ENCODE measurements around the gene TMF1. TPM values are rescaled to one million over a fixed set of nuclear protein-coding genes. Genes with fewer than 3 reads are reported as not detected.

TMF1 gene, protein sequence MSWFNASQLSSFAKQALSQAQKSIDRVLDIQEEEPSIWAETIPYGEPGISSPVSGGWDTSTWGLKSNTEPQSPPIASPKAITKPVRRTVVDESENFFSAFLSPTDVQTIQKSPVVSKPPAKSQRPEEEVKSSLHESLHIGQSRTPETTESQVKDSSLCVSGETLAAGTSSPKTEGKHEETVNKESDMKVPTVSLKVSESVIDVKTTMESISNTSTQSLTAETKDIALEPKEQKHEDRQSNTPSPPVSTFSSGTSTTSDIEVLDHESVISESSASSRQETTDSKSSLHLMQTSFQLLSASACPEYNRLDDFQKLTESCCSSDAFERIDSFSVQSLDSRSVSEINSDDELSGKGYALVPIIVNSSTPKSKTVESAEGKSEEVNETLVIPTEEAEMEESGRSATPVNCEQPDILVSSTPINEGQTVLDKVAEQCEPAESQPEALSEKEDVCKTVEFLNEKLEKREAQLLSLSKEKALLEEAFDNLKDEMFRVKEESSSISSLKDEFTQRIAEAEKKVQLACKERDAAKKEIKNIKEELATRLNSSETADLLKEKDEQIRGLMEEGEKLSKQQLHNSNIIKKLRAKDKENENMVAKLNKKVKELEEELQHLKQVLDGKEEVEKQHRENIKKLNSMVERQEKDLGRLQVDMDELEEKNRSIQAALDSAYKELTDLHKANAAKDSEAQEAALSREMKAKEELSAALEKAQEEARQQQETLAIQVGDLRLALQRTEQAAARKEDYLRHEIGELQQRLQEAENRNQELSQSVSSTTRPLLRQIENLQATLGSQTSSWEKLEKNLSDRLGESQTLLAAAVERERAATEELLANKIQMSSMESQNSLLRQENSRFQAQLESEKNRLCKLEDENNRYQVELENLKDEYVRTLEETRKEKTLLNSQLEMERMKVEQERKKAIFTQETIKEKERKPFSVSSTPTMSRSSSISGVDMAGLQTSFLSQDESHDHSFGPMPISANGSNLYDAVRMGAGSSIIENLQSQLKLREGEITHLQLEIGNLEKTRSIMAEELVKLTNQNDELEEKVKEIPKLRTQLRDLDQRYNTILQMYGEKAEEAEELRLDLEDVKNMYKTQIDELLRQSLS
- total RNA-seq (10 to 100 TPM; 41.3 to 71.8 (median 52.8) TPM), polyA plus RNA-seq (10 to 100 TPM; 36.1 to 37.8 TPM), total RNA-seq (181 reads per million, percentile 92 among the genes with 10 or more reads in this experiment)

GRCh38 chr3:69051756-69052471 is at the start of gene TMF1:
TMF1 (minus strand) TSS chr3:69052333; CDS start chr3:69052086, 247 bp downstream.
- Mint-ChIP-seq H3K36me3 (peaks cover 9 to 21% (median 17%) of the 10 kb centered on the region in 5 donors), H3K9me3 (peaks cover 0 to 4% (median 0%) of the 10 kb centered on the region in 11 donors), H3K27me3 (peaks cover 0 to 2% (median 0%) of the 10 kb centered on the region in 5 donors), H3K4me1 (peaks cover 20 to 59% (median 48%) of the 10 kb centered on the region in 7 donors), H3K4me3 (peak within 1 kb of the TSS; percentile 94 to 99 (median 96)), H3K27ac (peak within 1 kb of the TSS; percentile 92 to 99 (median 98))
- Histone ChIP-seq H3K27me3 (ENCODE audit: control insufficient read depth in 2 of 2, insufficient read depth in 2 of 2, low read length in 2 of 2) (no peaks in the 10 kb centered on the region), H3K9me3 (ENCODE audit: control insufficient read depth in 2 of 3, low read length in 3 of 3) (no peaks in the 10 kb centered on the region), H3K36me3 (ENCODE audit: control insufficient read depth in 2 of 3, insufficient read depth in 3 of 3, low read length in 3 of 3) (peaks cover 3 to 24% (median 22%) of the 10 kb centered on the region in 3 experiments), H3K4me3 (ENCODE audit: low read length) (peak within 1 kb of the TSS; percentile 96), H3K27ac (ENCODE audit: low read depth, low read length) (peak within 1 kb of the TSS; percentile 87), H3K4me1 (ENCODE audit: control insufficient read depth in 2 of 2, insufficient read depth in 2 of 2, low read length in 2 of 2) (peaks cover 20 to 30% of the 10 kb centered on the region in 2 donors)
- ChIA-PET POLR2A (interaction anchor here (0.8 to 4.6 kb wide), 12 partner anchors 8 to 50 kb away, joined by 3 to 103 read pairs (median 5); partner anchors contain the start of genes ARL6IP5, EOGT and UBA3), CTCF (interaction anchor here (0.7 to 1.7 kb wide), 3 partner anchors 27 to 38 kb away, joined by 3 to 4 read pairs (median 4); partner anchors contain the start of gene EOGT)
- DNase-seq (peak; percentile 93 to 98 (median 98)), ATAC-seq (peak; percentile 95)
- intact Hi-C loops (cut with micrococcal nuclease) = loop anchor here (1.0 to 2.0 kb wide), 8 partner anchors 17 to 254 kb away; partner anchors contain the start of genes ARL6IP5 (in 2 of the 2), EOGT (in 2 of the 2) and UBA3 (in 2 of the 2)

GRCh38 chr3:69099576-69099975 is 47.4 kb upstream of the TMF1 start:
- POLR2A ChIA-PET = no interaction called here
- DNase-seq (no peak), ATAC-seq (no peak)
- Mint-ChIP-seq H3K36me3 (peaks cover 15 to 45% (median 35%) of the 10 kb centered on the region in 5 donors), H3K4me3 (peak overlapping the region in 4 of 10 donors; percentile 27 to 52 (median 40)), H3K9me3 (peaks cover 0 to 2% (median 0%) of the 10 kb centered on the region in 11 donors), H3K27me3 (no peaks in the 10 kb centered on the region), H3K27ac (peak overlapping the region in 7 of 9 donors; percentile 16 to 87 (median 75)), H3K4me1 (peaks cover 50 to 88% (median 74%) of the 10 kb centered on the region in 7 donors)
- no peak overlapping the region for H3K27ac ChIP-seq (ENCODE audit: low read depth, low read length)
- no peak overlapping the region for H3K4me3 ChIP-seq (ENCODE audit: low read length)
- H3K36me3 ChIP-seq (ENCODE audit: control insufficient read depth in 2 of 3, insufficient read depth in 3 of 3, low read length in 3 of 3) = peaks cover 8 to 32% (median 12%) of the 10 kb centered on the region in 3 experiments
- H3K27me3 ChIP-seq (ENCODE audit: control insufficient read depth in 2 of 2, insufficient read depth in 2 of 2, low read length in 2 of 2) = no peaks in the 10 kb centered on the region
- CTCF ChIA-PET = interaction anchor here (0.6 to 1.5 kb wide), 3 partner anchors 62 to 1376 kb away, joined by 3 to 4 read pairs (median 3); no protein-coding TSS in a partner anchor
- intact Hi-C loops (cut with micrococcal nuclease) = loop anchor here in 1 of 2 donors (5.0 kb wide), 1 partner anchor 98 kb away; no protein-coding TSS in a partner anchor
- no peaks in the 10 kb centered on the region for H3K9me3 ChIP-seq (ENCODE audit: control insufficient read depth in 2 of 3, low read length in 3 of 3)
- peaks cover 36 to 38% of the 10 kb centered on the region in 2 donors for H3K4me1 ChIP-seq (ENCODE audit: control insufficient read depth in 2 of 2, insufficient read depth in 2 of 2, low read length in 2 of 2)

DNA sequence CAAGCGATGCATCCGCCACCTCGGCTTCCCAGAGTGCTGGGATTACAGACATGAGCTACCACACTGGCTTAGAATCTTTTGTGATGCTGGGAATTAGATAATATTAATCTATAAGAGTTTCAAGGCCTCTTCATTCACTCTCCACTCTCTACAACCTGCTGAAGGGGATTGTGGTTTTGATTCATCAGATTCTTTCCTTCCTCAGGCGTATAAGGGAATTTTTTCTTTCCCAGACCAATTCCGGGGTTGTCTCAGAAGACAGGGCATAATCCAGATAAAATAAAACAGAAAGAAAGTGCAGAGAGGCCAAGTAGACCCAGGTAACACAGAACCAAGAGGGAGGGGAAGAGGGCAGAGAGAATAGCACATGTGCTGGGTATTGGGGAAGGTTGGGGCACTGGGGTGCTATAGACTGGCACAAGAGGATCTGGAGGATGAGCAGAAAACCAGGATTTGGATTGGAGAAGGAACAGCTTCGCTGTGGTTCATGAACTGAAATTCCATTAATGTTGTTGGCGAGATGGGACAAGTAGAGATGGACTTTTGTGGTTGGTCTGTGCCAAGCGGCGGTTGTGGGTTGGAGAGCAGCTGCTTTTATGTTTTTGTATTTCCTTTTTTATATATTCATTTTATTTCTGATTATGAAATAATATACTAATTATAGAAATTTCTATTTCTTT is 45.4 kb upstream of the TMF1 start:
- Mint-ChIP-seq H3K9me3 (peaks cover 0 to 2% (median 0%) of the 10 kb centered on the region in 11 donors), H3K27me3 (no peaks in the 10 kb centered on the region), H3K4me1 (peaks cover 58 to 92% (median 73%) of the 10 kb centered on the region in 7 donors), H3K36me3 (peaks cover 9 to 43% (median 22%) of the 10 kb centered on the region in 5 donors), H3K27ac (peak overlapping the region; percentile 8 to 98 (median 90)), H3K4me3 (peak overlapping the region in 9 of 10 donors; percentile 29 to 92 (median 58))
- Histone ChIP-seq H3K9me3 (ENCODE audit: control insufficient read depth in 2 of 3, low read length in 3 of 3) (no peaks in the 10 kb centered on the region), H3K27ac (ENCODE audit: low read depth, low read length) (peak overlapping the region; percentile 67), H3K27me3 (ENCODE audit: control insufficient read depth in 2 of 2, insufficient read depth in 2 of 2, low read length in 2 of 2) (no peaks in the 10 kb centered on the region), H3K4me1 (ENCODE audit: control insufficient read depth in 2 of 2, insufficient read depth in 2 of 2, low read length in 2 of 2) (peaks cover 56 to 57% of the 10 kb centered on the region in 2 donors), H3K36me3 (ENCODE audit: control insufficient read depth in 2 of 3, insufficient read depth in 3 of 3, low read length in 3 of 3) (peaks cover 2 to 13% (median 4%) of the 10 kb centered on the region in 3 experiments), H3K4me3 (ENCODE audit: low read length) (no peak overlapping the region)
- ChIA-PET CTCF (interaction anchor here (0.7 kb wide), 1 partner anchor 941 kb away, joined by 3 read pairs; no protein-coding TSS in a partner anchor), POLR2A (interaction anchor here (0.6 to 1.0 kb wide), 2 partner anchors 9 to 17 kb away, joined by 4 read pairs; no protein-coding TSS in a partner anchor)
- intact Hi-C loops (cut with micrococcal nuclease) = loop anchor here in 1 of 2 donors (5.0 kb wide), 1 partner anchor 100 kb away; no protein-coding TSS in a partner anchor
- ATAC-seq (no peak), DNase-seq (no peak)

- H3K36me3 ChIP-seq (ENCODE audit: control insufficient read depth in 2 of 3, insufficient read depth in 3 of 3, low read length in 3 of 3) = peaks cover 0 to 4% (median 0%) of the 10 kb centered on the region in 3 experiments
- H3K36me3 Mint-ChIP-seq = peaks cover 0 to 39% (median 17%) of the 10 kb centered on the region in 5 donors
- no peak overlapping the region for H3K4me3 ChIP-seq (ENCODE audit: low read length)
- POLR2A ChIA-PET = interaction anchor here (6.7 kb wide), 1 partner anchor 13 kb away, joined by 96 read pairs; the partner anchor contains the start of genes ARL6IP5 and UBA3
- H3K9me3 Mint-ChIP-seq = peaks cover 0 to 2% (median 0%) of the 10 kb centered on the region in 11 donors
- H3K4me1 Mint-ChIP-seq = peaks cover 67 to 93% (median 74%) of the 10 kb centered on the region in 7 donors
- peak overlapping the region; percentile 53 to 92 (median 77) for H3K4me3 Mint-ChIP-seq
- no peak for ATAC-seq
- peaks cover 59 to 65% of the 10 kb centered on the region in 2 donors for H3K4me1 ChIP-seq (ENCODE audit: control insufficient read depth in 2 of 2, insufficient read depth in 2 of 2, low read length in 2 of 2)
- H3K9me3 ChIP-seq (ENCODE audit: control insufficient read depth in 2 of 3, low read length in 3 of 3) = no peaks in the 10 kb centered on the region
- H3K27ac Mint-ChIP-seq = peak overlapping the region; percentile 89 to 98 (median 92)
- DNase-seq = no peak
- peak overlapping the region; percentile 67 for H3K27ac ChIP-seq (ENCODE audit: low read depth, low read length)
- CTCF ChIA-PET = no interaction called here
- intact Hi-C loops (cut with micrococcal nuclease) = loop anchor here in 1 of 2 donors (5.0 kb wide), 1 partner anchor 101 kb away; no protein-coding TSS in a partner anchor
- H3K27me3 ChIP-seq (ENCODE audit: control insufficient read depth in 2 of 2, insufficient read depth in 2 of 2, low read length in 2 of 2) = no peaks in the 10 kb centered on the region
- H3K27me3 Mint-ChIP-seq = no peaks in the 10 kb centered on the region
These were observed 44.2 kb upstream of the TMF1 start for GRCh38 chr3:69096299-69096698.

DNA sequence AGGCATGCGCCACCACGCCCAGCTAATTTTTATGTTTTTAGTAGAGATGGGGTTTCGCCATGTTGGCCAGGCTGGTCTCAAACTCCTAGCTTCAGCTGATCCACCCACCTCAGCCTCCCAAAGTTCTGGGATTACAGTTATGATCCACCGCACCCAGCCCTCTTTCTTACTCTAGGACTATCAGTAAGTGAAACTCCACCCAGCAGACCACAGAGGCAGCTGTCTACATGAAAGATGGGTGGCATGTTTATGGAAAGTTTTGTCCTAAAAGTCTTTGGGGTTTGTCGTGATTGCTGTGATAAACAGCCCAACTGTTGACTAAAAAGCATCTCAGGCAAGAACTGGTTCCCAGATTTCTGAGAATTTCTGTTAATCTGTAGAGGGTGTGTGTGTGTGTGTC is 43.5 kb upstream of the TMF1 start:
- intact Hi-C loops (cut with micrococcal nuclease) = loop anchor here in 1 of 2 donors (2.0 to 5.0 kb wide), 2 partner anchors 15 to 102 kb away; partner anchors contain the start of gene UBA3
- Mint-ChIP-seq H3K36me3 (peaks cover 0 to 41% (median 18%) of the 10 kb centered on the region in 5 donors), H3K27ac (peak overlapping the region; percentile 89 to 98 (median 92)), H3K4me3 (peak overlapping the region; percentile 66 to 92 (median 78)), H3K9me3 (peaks cover 0 to 2% (median 0%) of the 10 kb centered on the region in 11 donors), H3K4me1 (peaks cover 71 to 95% (median 77%) of the 10 kb centered on the region in 7 donors), H3K27me3 (no peaks in the 10 kb centered on the region)
- POLR2A ChIA-PET = interaction anchor here (6.7 kb wide), 1 partner anchor 13 kb away, joined by 96 read pairs; the partner anchor contains the start of genes ARL6IP5 and UBA3
- Histone ChIP-seq H3K9me3 (ENCODE audit: control insufficient read depth in 2 of 3, low read length in 3 of 3) (no peaks in the 10 kb centered on the region), H3K4me1 (ENCODE audit: control insufficient read depth in 2 of 2, insufficient read depth in 2 of 2, low read length in 2 of 2) (peaks cover 62 to 64% of the 10 kb centered on the region in 2 donors), H3K36me3 (ENCODE audit: control insufficient read depth in 2 of 3, insufficient read depth in 3 of 3, low read length in 3 of 3) (no peaks in the 10 kb centered on the region), H3K27ac (ENCODE audit: low read depth, low read length) (peak overlapping the region; percentile 67), H3K4me3 (ENCODE audit: low read length) (no peak overlapping the region), H3K27me3 (ENCODE audit: control insufficient read depth in 2 of 2, insufficient read depth in 2 of 2, low read length in 2 of 2) (no peaks in the 10 kb centered on the region)
- peak in 4 of 9 donors; percentile 18 to 57 (median 24) for DNase-seq
- ATAC-seq = no peak
- CTCF ChIA-PET = no interaction called here
